OCI-LY7 (cell line): ENCODE data around the gene OLFM1.

Source experiments
- EZH2phosphoT487 ChIP-seq: fragments of 200-600 bp; sonication (generic); IDR thresholded peaks from 2 replicates; pipeline ENCODE4 v1.6.1; 2018; ENCODE audit warnings: low read depth, borderline replicate concordance, mild to moderate bottlenecking, mixed run types, antibody characterized with exemption, low read length, moderate library complexity, mixed read lengths
- TF ChIP-seq, protein P1 (sequence below): fragments of 200-600 bp; sonication (generic); conservative IDR thresholded peaks from 2 replicates; pipeline ENCODE4 v1.5.1; 2014; ENCODE audit warnings: mild to moderate bottlenecking, antibody characterized with exemption, low read length, moderate library complexity, mixed read lengths

DNA sequence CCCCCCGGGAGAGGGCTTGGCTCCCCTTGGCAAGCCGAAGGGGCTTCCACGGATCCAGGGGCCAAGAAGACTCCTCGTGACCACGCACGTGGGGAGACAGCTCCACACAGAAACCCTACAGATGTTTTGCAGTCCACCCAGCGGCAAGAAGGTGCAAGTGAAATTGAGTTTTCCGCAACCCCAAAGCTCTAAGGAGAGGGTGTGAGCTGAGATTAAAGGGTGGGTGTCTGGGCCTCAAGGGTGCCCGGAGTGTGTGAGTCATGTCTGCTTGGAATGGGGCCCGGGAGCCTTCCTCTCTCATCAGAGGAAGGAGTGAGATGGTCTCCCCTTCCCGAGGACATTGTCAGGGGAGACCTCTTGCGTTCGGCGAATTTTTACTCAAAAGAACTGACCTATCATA is 79.1 kb downstream of the OLFM1 start:
- TF ChIP-seq, protein P1, sequence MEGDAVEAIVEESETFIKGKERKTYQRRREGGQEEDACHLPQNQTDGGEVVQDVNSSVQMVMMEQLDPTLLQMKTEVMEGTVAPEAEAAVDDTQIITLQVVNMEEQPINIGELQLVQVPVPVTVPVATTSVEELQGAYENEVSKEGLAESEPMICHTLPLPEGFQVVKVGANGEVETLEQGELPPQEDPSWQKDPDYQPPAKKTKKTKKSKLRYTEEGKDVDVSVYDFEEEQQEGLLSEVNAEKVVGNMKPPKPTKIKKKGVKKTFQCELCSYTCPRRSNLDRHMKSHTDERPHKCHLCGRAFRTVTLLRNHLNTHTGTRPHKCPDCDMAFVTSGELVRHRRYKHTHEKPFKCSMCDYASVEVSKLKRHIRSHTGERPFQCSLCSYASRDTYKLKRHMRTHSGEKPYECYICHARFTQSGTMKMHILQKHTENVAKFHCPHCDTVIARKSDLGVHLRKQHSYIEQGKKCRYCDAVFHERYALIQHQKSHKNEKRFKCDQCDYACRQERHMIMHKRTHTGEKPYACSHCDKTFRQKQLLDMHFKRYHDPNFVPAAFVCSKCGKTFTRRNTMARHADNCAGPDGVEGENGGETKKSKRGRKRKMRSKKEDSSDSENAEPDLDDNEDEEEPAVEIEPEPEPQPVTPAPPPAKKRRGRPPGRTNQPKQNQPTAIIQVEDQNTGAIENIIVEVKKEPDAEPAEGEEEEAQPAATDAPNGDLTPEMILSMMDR, result no peak
- no peak for TF ChIP-seq EZH2phosphoT487
